CD1c-positive myeloid dendritic cell (primary cell): ENCODE results near the gene CAMTA1.

Experiments
- DNase-seq: peaks from one replicate; pipeline ENCODE4 v3.0.0-alpha.2; 2016; ENCODE audit errors: extremely low spot score

CAMTA1 gene

GRCh38 chr1:7509598-7509997 is 724.3 kb downstream of the CAMTA1 start:
- DNase-seq, result no peak

GRCh38 chr1:7510389-7510931 is 725.2 kb downstream of the CAMTA1 start:
- DNase-seq, result no peak

GRCh38 chr1:7511381-7511780 is 726.1 kb downstream of the CAMTA1 start:
- no peak for DNase-seq

GRCh38 chr1:7513081-7513480 is 727.8 kb downstream of the CAMTA1 start:
- no peak for DNase-seq

- no peak for DNase-seq
Measured at GRCh38 chr1:7515175-7515574, 729.9 kb downstream of the CAMTA1 start.

- DNase-seq, result no peak
Measured at GRCh38 chr1:7515904-7516303, 730.6 kb downstream of the CAMTA1 start.

- DNase-seq, result peak; percentile 55
Measured at GRCh38 chr1:7516341-7516740, 731.1 kb downstream of the CAMTA1 start.

- DNase-seq, result no peak
Measured at GRCh38 chr1:7516929-7517328, 731.7 kb downstream of the CAMTA1 start.

- DNase-seq, result no peak
Measured at GRCh38 chr1:7517611-7518330, 732.5 kb downstream of the CAMTA1 start.

GRCh38 chr1:7518411-7518810 is 733.2 kb downstream of the CAMTA1 start:
- DNase-seq, result no peak

- DNase-seq, result no peak
Measured at GRCh38 chr1:7519181-7519860, 734.1 kb downstream of the CAMTA1 start.

GRCh38 chr1:7519861-7520395 is 734.7 kb downstream of the CAMTA1 start:
- DNase-seq, result no peak

- DNase-seq, result no peak
Measured at GRCh38 chr1:7520496-7520895, 735.2 kb downstream of the CAMTA1 start.

- no peak for DNase-seq
Measured at GRCh38 chr1:7524341-7525337, 739.4 kb downstream of the CAMTA1 start.

GRCh38 chr1:7525338-7526063 is 740.2 kb downstream of the CAMTA1 start:
- no peak for DNase-seq

GRCh38 chr1:7526196-7526866 is 741.1 kb downstream of the CAMTA1 start:
- DNase-seq, result no peak

GRCh38 chr1:7526867-7527732 is 741.8 kb downstream of the CAMTA1 start:
- no peak for DNase-seq

GRCh38 chr1:7527733-7528045 is 742.4 kb downstream of the CAMTA1 start:
- DNase-seq, result no peak

GRCh38 chr1:7528386-7529198 is 743.3 kb downstream of the CAMTA1 start:
- no peak for DNase-seq
